Heart right ventricle (tissue), 16 donors: Measurements from ENCODE around the gene FUT7. TPM values are rescaled to one million over a fixed set of nuclear protein-coding genes. Genes with fewer than 3 reads are reported as not detected.

Source experiments
- ATAC-seq, 8 donors: fragments of 200-7000 bp; cut with Tn5 transposase; one replicate each; pipeline ENCODE4 v1.9.1; 2020; ENCODE audit warnings: mild to moderate bottlenecking in 8 of 8, moderate library complexity in 8 of 8, moderate number of reproducible peaks in 1 of 8
- DNase-seq, 2 donors: peaks; one replicate each; pipeline ENCODE4 v3.0.0-alpha.2; 2020
- H3K27ac ChIP-seq, 10 donors: fragments of 200-600 bp; sonication (generic) in 2 of 10; one replicate each; pipeline versions ENCODE4 v1.5.0 to v1.8.0; 2020 to 2022; ENCODE audit warnings: mild to moderate bottlenecking in 3 of 10
- H3K27me3 ChIP-seq, 7 donors: fragments of 200-600 bp; one replicate each; pipeline ENCODE4 v1.8.0; 2021 to 2022; ENCODE audit warnings: mild to moderate bottlenecking in 2 of 7
- H3K36me3 ChIP-seq, 9 donors: fragments of 200-600 bp; sonication (generic) in 1 of 9; one replicate each; pipeline versions ENCODE4 v1.5.0 to v1.8.0; 2020 to 2022; ENCODE audit warnings: mild to moderate bottlenecking in 2 of 9
- H3K4me1 ChIP-seq, 9 donors: fragments of 200-600 bp; sonication (generic) in 1 of 9; one replicate each; pipeline versions ENCODE4 v1.5.0 to v1.8.0; 2020 to 2022; ENCODE audit warnings: mild to moderate bottlenecking in 4 of 9
- H3K4me3 ChIP-seq, 10 donors: fragments of 200-600 bp; sonication (generic) in 2 of 10; one replicate each; pipeline versions ENCODE4 v1.5.0 to v1.8.0; 2020 to 2022; ENCODE audit warnings: mild to moderate bottlenecking in 7 of 10, moderate library complexity in 2 of 10
- H3K9me3 ChIP-seq, 11 donors: fragments of 200-600 bp in 10 of 11; sonication (generic) in 2 of 11; one replicate each; pipeline versions ENCODE4 v1.5.0 to v1.8.0; 2013 to 2022; ENCODE audit warnings: mild to moderate bottlenecking in 2 of 11, control low read depth in 1 of 11, moderate library complexity in 1 of 11
- CTCF ChIP-seq, 9 donors: fragments of 200-600 bp; sonication (generic) in 2 of 9; IDR thresholded peaks; one replicate each; pipeline versions ENCODE4 v1.5.0 to v1.8.0; 2021 to 2022; ENCODE audit warnings: antibody characterized with exemption in 9 of 9, mild to moderate bottlenecking in 5 of 9, moderate library complexity in 1 of 9
- WGBS, 2 donors: extraction: QIAGEN DNeasy Blood & Tissue Kit; methylation state at CpG; one replicate each; pipeline ENCODE4 v1.1.7; 2013; ENCODE audit warnings: inconsistent platforms in 1 of 2; 5-methylcytosine and 5-hydroxymethylcytosine counted together
- intact Hi-C, 10 donors: fragments of 100-400 bp; cut with DNase I; formaldehyde crosslinking; loops; one replicate each; pipeline versions ENCODE4 v1.11.1 to v1.14.2; 2022
- polyA plus RNA-seq, 2 donors: library from polyadenylated mRNA; stranded (reverse); fragments of 200-250 nt; gene quantifications; one replicate each; pipeline ENCODE4 v1.2.3, GENCODE V29; 2013
- total RNA-seq, 10 donors: library from RNA; stranded (reverse); fragmentation: NEBNext Ultra II Directional in 3 of 10; extraction: Animal tissue kit (Norgen Biotek cat#: 25700) in 3 of 10; gene quantifications; one replicate each; pipeline versions ENCODE4 v1.2.1 to v1.2.4, GENCODE V29; 2021 to 2023
- donor health status: Arrhythmogenic right ventricular cardiomyopathy.
- donor health status: ischemic (EF 13 %, LVEDD 7.1; RV severe dilation, severe dysfunction).
- donor health status: healthy with polysubstance abuse.
- donor health status: DM: no; HTN: yes; CAD: no.
- donor health status: DM: no; HTN: no; CAD: no.
- donor health status: ischemic (EF 25% LVEDD 6.9; RV normal size, moderate dysfunction).
- donor health status: ischemic (EF 25% LVEDD 5.7; RV mildly dilated, moderate dysfunction).
- donor health status: healthy.
- donor health status: DM: yes; HTN: yes; CAD: no.
- donor health status: Ischemic cardiomyopathy.
- donor health status: ischemic (EF 35%, LVEDD 5.7; RV mildly dilated, moderate dysfunction).
- donor health status: nonischemic (EF 11% LVEDD 7.7; RV severe dilation, severe dysfunction).
- donor health status: DM: yes; HTN: yes; CAD: no.
- donor health status: PGD.
- donor health status: ischemic (EF 29% LVEDD 5.4; RV normal size, mild dysfunction).
- donor health status: nonischemic (EF 23%, LVEDD 6.1; RV moderate dilation, normal function).

Gene FUT7
- total and polyA plus RNA-seq, 12 donors, result 0.07 to 0.30 (median 0.15) TPM; not detected in 5

DNA sequence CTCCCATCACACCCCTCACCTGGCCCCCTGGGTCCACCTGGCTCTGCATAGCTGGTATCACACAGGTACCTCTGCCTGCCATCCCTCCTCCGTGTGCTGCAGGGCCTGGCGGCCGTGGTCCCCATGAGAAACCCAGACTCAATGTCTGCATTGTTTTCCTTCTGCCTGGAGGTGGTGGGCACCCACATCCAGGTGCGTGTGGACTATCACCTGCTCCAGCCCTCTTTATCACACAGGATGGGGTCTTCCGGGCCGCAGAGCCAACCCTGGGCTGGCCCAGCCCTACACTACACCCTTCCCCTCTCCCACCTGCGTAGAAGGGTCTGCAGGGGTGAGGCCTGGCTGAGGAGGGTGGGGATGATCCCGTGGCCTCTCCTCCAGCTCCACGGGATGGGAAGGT is 7.0 kb upstream of the FUT7 start:
- no peak for ATAC-seq
- peaks cover 13 to 45% (median 26%) of the 10 kb centered on the region in 9 donors for H3K4me1 ChIP-seq
- H3K27me3 ChIP-seq, result peaks cover 0 to 5% (median 0%) of the 10 kb centered on the region in 7 donors
- H3K27ac ChIP-seq, result no peak overlapping the region
- H3K9me3 ChIP-seq, result no peaks in the 10 kb centered on the region
- H3K4me3 ChIP-seq, result no peak overlapping the region
- WGBS, 2 donors, result 89 to 94% methylated on average over 9 of the region's 9 CpGs
- TF ChIP-seq CTCF (IDR thresholded peaks at IDR 0.05), result no peak
- intact Hi-C loops, result loop anchor here in 4 of 10 donors (5.0 kb wide), 2 partner anchors 92 to 252 kb away; partner anchors contain the start of gene C8G (in 2 of the 4)
- peaks cover 4 to 56% (median 20%) of the 10 kb centered on the region in 9 donors for H3K36me3 ChIP-seq
- no peak for DNase-seq

DNA sequence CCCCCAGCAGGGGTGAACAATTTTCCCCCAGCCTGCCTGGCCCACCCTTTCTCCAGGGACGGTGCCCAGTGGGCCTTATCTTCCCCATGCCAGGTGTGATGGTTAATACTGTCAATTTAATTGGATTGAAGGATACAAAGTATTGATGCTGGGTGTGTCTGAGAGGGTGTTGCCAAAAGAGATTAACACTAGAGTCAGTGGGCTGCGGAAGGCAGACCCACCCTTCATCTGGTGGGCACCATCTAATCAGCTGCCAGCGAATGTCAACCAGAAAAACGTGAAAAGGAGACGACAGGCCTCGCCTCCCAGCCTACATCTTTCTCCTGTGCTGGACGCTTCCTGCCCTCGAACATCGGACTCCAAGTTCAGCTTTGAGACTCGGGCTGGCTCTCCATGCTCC is 5.6 kb upstream of the FUT7 start:
- peaks cover 4 to 52% (median 20%) of the 10 kb centered on the region in 9 donors for H3K36me3 ChIP-seq
- H3K4me1 ChIP-seq, result peaks cover 7 to 34% (median 22%) of the 10 kb centered on the region in 9 donors
- WGBS, 2 donors, result 87 to 91% methylated on average over 10 of the region's 10 CpGs
- no peak overlapping the region for H3K4me3 ChIP-seq
- H3K9me3 ChIP-seq, result no peaks in the 10 kb centered on the region
- no peak for TF ChIP-seq CTCF (IDR thresholded peaks at IDR 0.05)
- H3K27ac ChIP-seq, result no peak overlapping the region
- H3K27me3 ChIP-seq, result no peaks in the 10 kb centered on the region
- no peak for ATAC-seq
- DNase-seq, result no peak
- intact Hi-C loops, result loop anchor here in 4 of 10 donors (2.0 to 5.0 kb wide), 3 partner anchors 90 to 251 kb away; partner anchors contain the start of gene C8G (in 2 of the 4)

GRCh38 chr9:137037035-137037434 is 5.1 kb upstream of the FUT7 start:
- peaks cover 4 to 48% (median 20%) of the 10 kb centered on the region in 9 donors for H3K36me3 ChIP-seq
- DNase-seq (no peak), ATAC-seq (no peak)
- no peak overlapping the region for H3K4me3 ChIP-seq
- no peaks in the 10 kb centered on the region for H3K9me3 ChIP-seq
- intact Hi-C loops, result loop anchor here in 4 of 10 donors (2.0 to 5.0 kb wide), 3 partner anchors 90 to 250 kb away; partner anchors contain the start of gene C8G (in 2 of the 4)
- H3K27ac ChIP-seq, result no peak overlapping the region
- H3K27me3 ChIP-seq, result no peaks in the 10 kb centered on the region
- no peak for TF ChIP-seq CTCF (IDR thresholded peaks at IDR 0.05)
- peaks cover 7 to 29% (median 24%) of the 10 kb centered on the region in 9 donors for H3K4me1 ChIP-seq
- WGBS, 2 donors, result 79 to 87% methylated on average over 13 of the region's 13 CpGs

GRCh38 chr9:137035937-137036336 is 4.0 kb upstream of the FUT7 start:
- peak in 2 of 8 donors; percentile 1 to 5 for ATAC-seq
- Histone ChIP-seq H3K27ac (no peak overlapping the region), H3K4me1 (peaks cover 6 to 36% (median 13%) of the 10 kb centered on the region in 9 donors), H3K9me3 (no peaks in the 10 kb centered on the region), H3K36me3 (peaks cover 4 to 38% (median 20%) of the 10 kb centered on the region in 9 donors), H3K27me3 (no peaks in the 10 kb centered on the region), H3K4me3 (no peak overlapping the region)
- DNase-seq, result no peak
- intact Hi-C loops, result loop anchor here in 9 of 10 donors (1.0 to 5.0 kb wide), 7 partner anchors 87 to 251 kb away; partner anchors contain the start of gene C8G (in 2 of the 9)
- no peak for TF ChIP-seq CTCF (IDR thresholded peaks at IDR 0.05)
- WGBS, 2 donors, result 76 to 80% methylated on average over 8 of the region's 8 CpGs
